K562 (cell line): Measurements from ENCODE around the gene ACBD6. TPM values are rescaled to one million over a fixed set of nuclear protein-coding genes. Genes with fewer than 3 reads are reported as not detected.

ENCODE experiments used
- ATAC-seq: fragments of 200-7000 bp; cut with Tn5 transposase; 3 replicates; pipeline ENCODE4 v1.9.1; 2020; ENCODE audit warnings: moderate library complexity
- BruUV-seq: library from RNA; stranded (reverse); fragments of 400-500 nt; replicated peaks from 2 replicates; lab custom pipeline; 2021; lab: Mats Ljungman, UMichigan
- CTCF ChIA-PET: fragments of 300-600 bp; formaldehyde crosslinking; extraction: SDS; loops from one replicate; lab custom pipeline; 2021; ENCODE audit warnings: low intra/inter-chr PET ratio; lab: Yijun Ruan, JAX
- POLR2A ChIA-PET: fragments of 300-600, 350-650 bp; sonication (Branson Sonifier 250); formaldehyde crosslinking; extraction: SDS; loops from one replicate; lab custom pipeline; 2021; ENCODE audit warnings: antibody characterized with exemption, inconsistent platforms; lab: Yijun Ruan, JAX
- DNase-seq, 4 experiments: peaks; one replicate each; pipeline versions ENCODE4 v3.0.0 to v3.0.0-alpha.2; 2011 to 2018; ENCODE audit warnings: low spot score in 3 of 4, mixed read lengths in 3 of 4; ENCODE audit errors: extremely low read depth in 1 of 4
- FAIRE-seq: peaks from 2 replicates; lab custom pipeline; 2011; peaks lifted over from hg19 to GRCh38; lab: Jason Lieb, UNC
- H2AFZ ChIP-seq: 2 replicates; pipeline ENCODE4 v1.6.0; 2011; ENCODE audit warnings: low read depth, low read length, control low read depth, inconsistent platforms
- H3K27ac ChIP-seq: fragments of 200-600 bp; 3 replicates; pipeline ENCODE4 v1.8.0; 2011; ENCODE audit warnings: low read depth, mild to moderate bottlenecking, control low read depth, inconsistent platforms, low read length, moderate library complexity, mixed read lengths; ENCODE audit errors: extremely low read depth
- H3K27me3 ChIP-seq, 2 experiments: fragments of 300-600 bp in 1 of 2; 2 replicates in 1 of 2; 3 replicates in 1 of 2; pipeline versions ENCODE4 v1.6.0 to v1.8.0; 2011; ENCODE audit warnings: inconsistent platforms in 2 of 2, low read length in 2 of 2, mild to moderate bottlenecking in 1 of 2, mixed read lengths in 1 of 2, moderate library complexity in 1 of 2; ENCODE audit not compliant: control insufficient read depth in 2 of 2, insufficient read depth in 2 of 2
- H3K36me3 ChIP-seq: fragments of 300-600 bp; 3 replicates; pipeline ENCODE4 v1.8.0; 2011; ENCODE audit warnings: mild to moderate bottlenecking, low read length, inconsistent platforms; ENCODE audit not compliant: control insufficient read depth, insufficient read depth
- H3K4me1 ChIP-seq, 2 experiments: fragments of 200-600 bp in 1 of 2; replicated peaks in 1 of 2; 2 replicates in 1 of 2; 3 replicates in 1 of 2; pipeline versions ENCODE4 v1.5.1 to v1.8.0; 2011; ENCODE audit warnings: inconsistent platforms in 2 of 2, low read length in 2 of 2, mild to moderate bottlenecking in 1 of 2, mixed read lengths in 1 of 2, moderate library complexity in 1 of 2; ENCODE audit not compliant: control insufficient read depth in 2 of 2, insufficient read depth in 2 of 2
- H3K4me2 ChIP-seq: 2 replicates; pipeline ENCODE4 v1.6.1; 2011; ENCODE audit warnings: low read length, control low read depth, inconsistent platforms, mixed read lengths; ENCODE audit not compliant: insufficient read depth
- H3K4me3 ChIP-seq: fragments of 200-600 bp; sonication (generic), shearing (Covaris generic); 2 replicates; pipeline ENCODE4 v1.5.1; 2016; ENCODE audit warnings: control low read depth, inconsistent platforms
- H3K79me2 ChIP-seq: fragments of 200-600 bp; 3 replicates; pipeline ENCODE4 v1.8.0; 2011; ENCODE audit warnings: low read length, inconsistent platforms; ENCODE audit not compliant: control insufficient read depth, insufficient read depth
- H3K9ac ChIP-seq, 2 experiments: 2 replicates each; pipeline versions ENCODE4 v1.6.0 to v1.6.1; 2011; ENCODE audit warnings: low read depth in 2 of 2, low read length in 2 of 2, control low read depth in 1 of 2, inconsistent platforms in 1 of 2, mild to moderate bottlenecking in 1 of 2, mixed read lengths in 1 of 2; ENCODE audit not compliant: insufficient read depth in 1 of 2
- H3K9me1 ChIP-seq: one replicate; pipeline ENCODE4 v1.6.0; 2011; ENCODE audit warnings: inconsistent platforms, mild to moderate bottlenecking, low read length, moderate library complexity; ENCODE audit not compliant: control insufficient read depth, insufficient read depth
- H3K9me3 ChIP-seq: replicated peaks from 2 replicates; pipeline ENCODE4 v1.5.1; 2011; ENCODE audit warnings: low read depth, low read length, inconsistent platforms; ENCODE audit not compliant: control insufficient read depth, insufficient read depth
- H4K20me1 ChIP-seq: replicated peaks from 2 replicates; pipeline ENCODE4 v1.6.1; 2011; ENCODE audit warnings: low read length, inconsistent platforms, mixed read lengths; ENCODE audit not compliant: control insufficient read depth, insufficient read depth
- CXXC5 ChIP-seq: fragments of 250-450 bp; sonication (Bioruptor Pico); IDR thresholded peaks from 2 replicates; pipeline ENCODE4 v1.8.0; 2022; ENCODE audit warnings: inconsistent platforms, mild to moderate bottlenecking, moderate library complexity
- EGR1 ChIP-seq: fragments of 450-650 bp; conservative IDR thresholded peaks from 2 replicates; pipeline ENCODE4 v1.6.1; 2017; ENCODE audit warnings: mild to moderate bottlenecking
- FOXJ3 ChIP-seq: sonication (generic); formaldehyde crosslinking; IDR thresholded peaks from 2 replicates; pipeline ENCODE4 v1.4.0; 2020; ENCODE audit warnings: mild to moderate bottlenecking, missing genetic modification reagents
- FUS ChIP-seq: fragments of 200-400 bp; formaldehyde crosslinking; optimal IDR thresholded peaks from 2 replicates; pipeline ENCODE3; 2017; ENCODE audit warnings: low read depth, low read length
- GABPB1 ChIP-seq: sonication (generic); formaldehyde crosslinking; IDR thresholded peaks from 2 replicates; pipeline ENCODE4 v1.8.0; 2022; ENCODE audit warnings: mild to moderate bottlenecking, missing genetic modification reagents
- HNRNPK ChIP-seq: fragments of 200-400 bp; formaldehyde crosslinking; IDR thresholded peaks from one replicate; pipeline ENCODE4 v1.6.1; 2018; ENCODE audit warnings: mild to moderate bottlenecking, low read depth, low read length; ENCODE audit not compliant: poor library complexity, severe bottlenecking
- NEUROD1 ChIP-seq: fragments of 150-350 bp; IDR thresholded peaks from 2 replicates; pipeline ENCODE4 v1.6.1; 2014; ENCODE audit warnings: borderline replicate concordance, low read length, low read depth; ENCODE audit not compliant: partially characterized antibody
- NFATC3 ChIP-seq: fragments of 450-650 bp; IDR thresholded peaks from 2 replicates; pipeline ENCODE4 v1.6.1; 2017; ENCODE audit warnings: mild to moderate bottlenecking
- OTX1 ChIP-seq: fragments of 450-650 bp; formaldehyde crosslinking; IDR thresholded peaks from 2 replicates; pipeline ENCODE4 v1.4.0; 2022; ENCODE audit warnings: mild to moderate bottlenecking
- POLR3G ChIP-seq: IDR thresholded peaks from 2 replicates; pipeline ENCODE4 v1.6.1; 2011; ENCODE audit not compliant: insufficient read length, insufficient replicate concordance; ENCODE audit errors: extremely low read depth
- PURB ChIP-seq: sonication (generic); formaldehyde crosslinking; IDR thresholded peaks from 2 replicates; pipeline ENCODE4 v1.9.0; 2021; ENCODE audit warnings: low read depth, mild to moderate bottlenecking, missing genetic modification reagents
- RBM22 ChIP-seq: fragments of 200-400 bp; formaldehyde crosslinking; IDR thresholded peaks from 2 replicates; pipeline ENCODE4 v1.6.1; 2018; ENCODE audit warnings: low read length, low read depth; ENCODE audit not compliant: poor library complexity, severe bottlenecking
- SNIP1 ChIP-seq: fragments of 450-650 bp; IDR thresholded peaks from 2 replicates; pipeline ENCODE4 v1.7.1; 2017; ENCODE audit warnings: low read depth, mild to moderate bottlenecking
- SPI1 ChIP-seq: IDR thresholded peaks from 2 replicates; pipeline ENCODE4 v1.6.1; 2011; ENCODE audit warnings: low read depth, low read length, control low read depth, borderline replicate concordance
- TAF7 ChIP-seq: fragments of 450-650 bp; IDR thresholded peaks from 2 replicates; pipeline ENCODE4 v1.6.1; 2016; ENCODE audit warnings: missing genetic modification characterization, missing compliant biosample characterization
- ZHX1 ChIP-seq: fragments of 150-350 bp; conservative IDR thresholded peaks from 2 replicates; pipeline ENCODE4 v1.6.1; 2014; ENCODE audit warnings: low read length
- ZNF449 ChIP-seq: fragments of 250-450 bp; sonication (Bioruptor Pico); IDR thresholded peaks from 2 replicates; pipeline ENCODE4 v1.8.0; 2022; ENCODE audit warnings: moderate library complexity, mild to moderate bottlenecking, inconsistent platforms
- WGBS: fragments of 100-300 bp; shearing (Covaris generic); methylation state at CpG from one replicate; pipeline ENCODE4 v1.1.6; 2016; ENCODE audit warnings: low coverage, mixed read lengths; ENCODE audit not compliant: insufficient coverage; ENCODE audit errors: missing lambda C conversion rate; 5-methylcytosine and 5-hydroxymethylcytosine counted together
- in situ Hi-C: fragments of 300-500 bp; cut with MboI; formaldehyde crosslinking; loops from 4 replicates; pipeline ENCODE4 v1.15.0; 2018; ENCODE audit warnings: inconsistent platforms, mixed read lengths
- intact Hi-C: fragments of 100-400 bp; cut with micrococcal nuclease; formaldehyde crosslinking; loops from 2 replicates; pipeline ENCODE4 v1.14.2; 2022
- polyA plus RNA-seq, 8 experiments: library from polyadenylated mRNA; depleted of rRNA in 4 of 8; stranded (reverse) in 5 of 8; unstranded in 3 of 8; fragments of >200 nt; fragmentation: Nextera tagmentation in 2 of 8; fragmentation: Illumina TruSeq in 1 of 8; extraction: Ambion mirVana in 2 of 8; extraction: Trizol in 1 of 8; gene quantifications; 2 replicates each; pipeline versions ENCODE4 v1.2.1 to v1.2.3, GENCODE V29; 2011 to 2014; ENCODE audit warnings: inconsistent platforms in 1 of 8, missing spikeins in 1 of 8
- total RNA-seq, 7 experiments: library from RNA; depleted of rRNA in 6 of 7; stranded (reverse); fragments of >200 nt in 6 of 7; fragmentation: Illumina TruSeq in 2 of 7; extraction: Trizol in 2 of 7; gene quantifications; 2 replicates each; pipeline versions ENCODE4 v1.2.1 to v1.2.3, GENCODE V29; 2011 to 2021; ENCODE audit warnings: low replicate concordance in 1 of 7

Gene ACBD6
- total and polyA plus RNA-seq, 9 of the 15 experiments (the other 6 are each of a cell fraction or from before 2014, with no cell fraction given) = 16.9 to 107 (median 77.7) TPM

DNA sequence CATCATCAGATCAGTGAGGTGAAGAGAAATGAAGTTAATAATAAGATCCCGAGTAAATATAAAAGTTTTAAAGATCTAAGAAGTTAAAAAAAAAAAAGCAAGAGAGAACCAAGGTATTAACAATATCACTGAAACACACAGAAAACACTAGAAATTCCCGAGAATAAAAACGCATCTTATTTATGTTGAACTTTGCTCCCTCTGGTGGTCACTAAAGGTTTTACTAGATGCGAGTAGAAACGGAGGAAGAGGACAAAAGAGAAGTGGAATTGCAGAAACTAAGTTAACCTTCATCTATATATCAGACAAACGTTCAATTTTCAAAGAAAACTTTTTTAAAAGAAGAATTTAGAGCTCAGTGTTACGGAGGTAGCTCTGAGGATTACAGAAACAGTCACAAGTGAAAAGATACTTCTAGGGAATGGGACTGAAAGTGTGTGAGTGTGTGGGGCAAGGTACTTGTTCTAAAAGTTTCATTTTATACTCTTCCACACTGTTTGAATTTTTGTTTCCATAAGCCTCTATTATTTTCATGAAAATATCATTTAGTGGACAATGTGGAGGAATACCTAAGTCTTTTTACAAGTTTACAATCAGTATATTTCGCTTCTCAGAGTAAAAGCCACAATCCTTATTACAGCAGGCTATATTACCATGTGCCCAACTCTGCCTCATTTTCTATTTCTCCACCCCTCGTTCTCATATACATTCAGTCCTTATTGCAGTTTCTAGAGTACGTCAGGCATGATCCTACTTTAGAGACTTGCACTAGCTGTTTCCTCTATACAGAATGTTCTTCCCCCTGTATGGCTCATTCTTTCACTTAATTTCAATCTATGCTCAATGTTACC, 19.7 kb downstream of the ACBD6 start:
- no TSS peak for BruUV-seq
- ChIA-PET POLR2A (interaction anchor here (0.6 to 0.7 kb wide), 2 partner anchors 209 to 414 kb away, joined by 3 read pairs; no protein-coding TSS in a partner anchor), CTCF (interaction anchor here (0.7 to 2.2 kb wide), 8 partner anchors 73 to 776 kb away, joined by 3 to 20 read pairs (median 6); no protein-coding TSS in a partner anchor)
- Histone ChIP-seq H3K4me2 (no peak overlapping the region; the same call in 1 of the 2 replicates), H3K9ac (no peak overlapping the region; a peak in 1 of 4 replicates), H3K27ac (no peak overlapping the region), H4K20me1 (no peaks in the 10 kb centered on the region), H3K9me3 (no peaks in the 10 kb centered on the region), H3K36me3 (peaks cover 41% of the 10 kb centered on the region), H3K9me1 (no peaks in the 10 kb centered on the region), H3K4me3 (no peak overlapping the region), H2AFZ (no peak overlapping the region; the same call in 1 of the 2 replicates), H3K79me2 (peaks cover 13% of the 10 kb centered on the region; the same call in 1 of the 3 replicates), H3K27me3 (no peaks in the 10 kb centered on the region), H3K4me1 (no peaks in the 10 kb centered on the region)
- DNase-seq = peak; percentile 53 to 79 (median 54)
- in situ Hi-C loops = loop anchor here (5.0 to 10.0 kb wide), 2 partner anchors 230 to 298 kb away; no protein-coding TSS in a partner anchor
- intact Hi-C loops = loop anchor here (1.0 to 5.0 kb wide), 3 partner anchors 115 to 776 kb away; no protein-coding TSS in a partner anchor
- FAIRE-seq = peak; percentile 92
- 9% methylated on average over 10 of the region's 10 CpGs for WGBS
- peak; percentile 78 for ATAC-seq
- no peak for TF ChIP-seq FOXJ3 (CRISPR knock-in tag)
- TF ChIP-seq PURB (CRISPR knock-in tag) = no peak
- no peak for TF ChIP-seq ZHX1
- no peak for TF ChIP-seq RBM22
- no peak for TF ChIP-seq NFATC3
- TF ChIP-seq HNRNPK = no peak
- no peak for TF ChIP-seq POLR3G
- TF ChIP-seq ZNF449 (CRISPR knock-in tag) = no peak
- no peak for TF ChIP-seq SNIP1
- peak; percentile 47; the same call in 1 of the 2 replicates for TF ChIP-seq SPI1
- no peak for TF ChIP-seq OTX1 (CRISPR knock-in tag)
- no peak for TF ChIP-seq NEUROD1
- TF ChIP-seq CXXC5 = 0 out of 2 replicates have a peak, but pooled peaks have one; percentile 12
- no peak for TF ChIP-seq EGR1
- no peak for TF ChIP-seq TAF7 (tag)
- TF ChIP-seq FUS = no peak
- TF ChIP-seq GABPB1 (CRISPR knock-in tag) = no peak
